Chondrocyte (in vitro differentiated cells): Measurements from ENCODE around the gene PLK2. TPM values are rescaled to one million over a fixed set of nuclear protein-coding genes. Genes with fewer than 3 reads are reported as not detected.
A peak's percentile ranks its signal among the peaks of the same experiment; 100 is the strongest.

ENCODE experiments used
- DNase-seq: peaks from one replicate; pipeline ENCODE4 v3.0.0; 2021; ENCODE audit warnings: mixed read lengths, low spot score
- H3K27ac Mint-ChIP-seq: one replicate; pipeline ENCODE4 v1.8.0; 2021; ENCODE audit warnings: mild to moderate bottlenecking, moderate library complexity, mixed read lengths; ENCODE audit not compliant: unreplicated experiment
- H3K27me3 Mint-ChIP-seq: 2 replicates; pipeline ENCODE4 v1.8.0; 2021; ENCODE audit warnings: low read depth, mixed read lengths
- H3K36me3 Mint-ChIP-seq: 2 replicates; pipeline ENCODE4 v1.8.0; 2021; ENCODE audit warnings: low read depth, mixed read lengths
- H3K4me1 Mint-ChIP-seq: 2 replicates; pipeline ENCODE4 v1.8.0; 2021; ENCODE audit warnings: low read depth, mild to moderate bottlenecking, mixed read lengths
- H3K4me3 Mint-ChIP-seq: one replicate; pipeline ENCODE4 v1.8.0; 2021; ENCODE audit warnings: mild to moderate bottlenecking, moderate library complexity, mixed read lengths; ENCODE audit not compliant: unreplicated experiment
- H3K9me3 Mint-ChIP-seq: 2 replicates; pipeline ENCODE4 v1.8.0; 2021; ENCODE audit warnings: low read depth, mixed read lengths
- long read RNA-seq: library from polyadenylated mRNA; stranded (forward); transcript quantifications from one replicate; pipeline ENCODE4 v2.0.0, GENCODE V29; 2021
- total RNA-seq: library from RNA; stranded (reverse); gene quantifications from 3 replicates; pipeline ENCODE4 v1.2.1, GENCODE V29; 2021
- TF ChIP-seq, protein P1 (sequence below): fragments of 200-600 bp; sonication (generic); IDR thresholded peaks from 2 replicates; pipeline ENCODE4 v1.5.0; 2021; ENCODE audit warnings: antibody characterized with exemption, mild to moderate bottlenecking, moderate library complexity

The PLK2 gene
- total RNA-seq: 40.0 to 48.4 TPM (median 46.8 TPM) in 3 replicates
- long read RNA-seq, transcript PLK2-201 (14 exons, 2,960 nt): major isoform, 101 of 111 reads
- long read RNA-seq, partial matches to known transcripts: 1 of 111 reads
- long read RNA-seq, other reads (novel, unspliced or antisense): 9 of 111 reads

DNA sequence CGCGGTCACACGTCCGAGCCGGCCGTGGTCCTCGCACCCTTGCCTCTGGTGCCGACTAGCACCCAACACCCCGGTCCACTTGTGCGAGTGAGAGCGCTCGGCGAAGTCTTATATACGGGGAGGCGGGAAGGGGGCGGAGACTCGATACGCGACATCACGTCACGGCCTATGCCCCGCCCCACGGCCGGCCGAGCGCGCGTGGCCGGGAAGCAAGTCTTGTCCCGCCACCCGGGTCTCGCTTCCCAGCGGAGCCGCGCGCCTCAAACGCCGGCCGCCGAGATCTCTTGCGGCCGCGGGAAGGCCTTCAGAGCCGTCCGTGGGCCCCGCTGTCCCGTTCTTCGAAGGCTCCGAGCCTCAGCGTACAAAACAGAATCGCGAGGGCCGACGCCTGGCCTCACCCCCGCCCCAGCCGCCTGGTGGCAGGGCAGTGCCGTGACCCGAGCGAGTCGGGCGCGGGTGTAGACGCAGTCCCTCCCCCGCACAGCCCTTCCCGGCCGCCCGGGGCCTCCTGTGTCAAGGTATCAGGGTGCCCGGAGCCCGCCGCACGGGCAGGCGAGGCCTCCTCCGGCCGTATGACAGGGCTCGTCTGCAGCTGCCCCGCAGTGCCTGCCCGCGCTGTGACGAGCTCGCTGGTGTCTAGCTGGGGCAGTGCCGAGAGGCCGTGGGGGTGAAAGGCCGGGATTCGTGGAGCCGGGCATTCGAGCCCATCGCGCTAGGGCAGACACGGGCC is at the start of gene PLK2:
Gene PLK2 (minus strand): TSS at position 85 of the 730 bp plus-strand sequence. CDS start 127 bp downstream, outside the sequence.
- TF ChIP-seq, protein P1, sequence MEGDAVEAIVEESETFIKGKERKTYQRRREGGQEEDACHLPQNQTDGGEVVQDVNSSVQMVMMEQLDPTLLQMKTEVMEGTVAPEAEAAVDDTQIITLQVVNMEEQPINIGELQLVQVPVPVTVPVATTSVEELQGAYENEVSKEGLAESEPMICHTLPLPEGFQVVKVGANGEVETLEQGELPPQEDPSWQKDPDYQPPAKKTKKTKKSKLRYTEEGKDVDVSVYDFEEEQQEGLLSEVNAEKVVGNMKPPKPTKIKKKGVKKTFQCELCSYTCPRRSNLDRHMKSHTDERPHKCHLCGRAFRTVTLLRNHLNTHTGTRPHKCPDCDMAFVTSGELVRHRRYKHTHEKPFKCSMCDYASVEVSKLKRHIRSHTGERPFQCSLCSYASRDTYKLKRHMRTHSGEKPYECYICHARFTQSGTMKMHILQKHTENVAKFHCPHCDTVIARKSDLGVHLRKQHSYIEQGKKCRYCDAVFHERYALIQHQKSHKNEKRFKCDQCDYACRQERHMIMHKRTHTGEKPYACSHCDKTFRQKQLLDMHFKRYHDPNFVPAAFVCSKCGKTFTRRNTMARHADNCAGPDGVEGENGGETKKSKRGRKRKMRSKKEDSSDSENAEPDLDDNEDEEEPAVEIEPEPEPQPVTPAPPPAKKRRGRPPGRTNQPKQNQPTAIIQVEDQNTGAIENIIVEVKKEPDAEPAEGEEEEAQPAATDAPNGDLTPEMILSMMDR: no peak
- H3K9me3 Mint-ChIP-seq: no peaks in the 10 kb centered on the region
- no peaks in the 10 kb centered on the region for H3K27me3 Mint-ChIP-seq
- peak; percentile 97 for DNase-seq
- peak within 1 kb of the TSS; percentile 84 for H3K4me3 Mint-ChIP-seq
- H3K27ac Mint-ChIP-seq: peak within 1 kb of the TSS; percentile 91
- peaks cover 48% of the 10 kb centered on the region for H3K4me1 Mint-ChIP-seq
- H3K36me3 Mint-ChIP-seq: peaks cover 25% of the 10 kb centered on the region

GRCh38 chr5:58507715-58508114 is 47.8 kb upstream of the PLK2 start:
- Mint-ChIP-seq H3K27ac (no peak overlapping the region), H3K4me1 (peaks cover 7% of the 10 kb centered on the region), H3K4me3 (no peak overlapping the region), H3K27me3 (peaks cover 21% of the 10 kb centered on the region), H3K9me3 (peaks cover 3% of the 10 kb centered on the region), H3K36me3 (no peaks in the 10 kb centered on the region)
- DNase-seq: no peak
- TF ChIP-seq, protein P1: no peak

- no peak overlapping the region for H3K27ac Mint-ChIP-seq
- no peak for DNase-seq
- peaks cover 20% of the 10 kb centered on the region for H3K27me3 Mint-ChIP-seq
- peaks cover 7% of the 10 kb centered on the region for H3K4me1 Mint-ChIP-seq
- H3K4me3 Mint-ChIP-seq: no peak overlapping the region
- TF ChIP-seq, protein P1: no peak
- H3K36me3 Mint-ChIP-seq: no peaks in the 10 kb centered on the region
- H3K9me3 Mint-ChIP-seq: no peaks in the 10 kb centered on the region
Observed at GRCh38 chr5:58505971-58506640, 46.2 kb upstream of the PLK2 start.

DNA sequence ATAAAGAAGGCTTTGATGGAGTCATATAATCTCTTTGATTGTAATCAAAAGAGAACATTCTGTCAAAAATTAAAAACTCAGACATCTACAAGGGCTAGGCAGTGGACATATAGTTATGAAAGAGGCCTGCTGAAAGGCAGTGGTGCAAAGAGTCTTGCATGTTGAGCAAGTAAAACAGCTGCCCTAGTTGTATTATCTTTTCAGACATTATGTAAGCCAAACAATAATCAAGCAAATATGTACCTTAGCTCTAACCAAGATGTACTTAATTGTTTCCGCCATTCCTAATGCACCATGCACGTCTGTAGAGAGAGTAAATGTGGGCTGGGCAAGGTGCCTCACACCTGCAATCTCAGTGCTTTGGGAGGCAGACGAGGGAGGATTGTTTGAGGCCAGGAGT is 45.6 kb upstream of the PLK2 start:
- Mint-ChIP-seq H3K27me3 (peaks cover 17% of the 10 kb centered on the region), H3K27ac (no peak overlapping the region), H3K4me1 (peaks cover 7% of the 10 kb centered on the region), H3K9me3 (no peaks in the 10 kb centered on the region), H3K36me3 (no peaks in the 10 kb centered on the region), H3K4me3 (no peak overlapping the region)
- TF ChIP-seq, protein P1: no peak
- DNase-seq: no peak

GRCh38 chr5:58504766-58505165 is 44.9 kb upstream of the PLK2 start:
- DNase-seq: no peak
- Mint-ChIP-seq H3K27me3 (peaks cover 16% of the 10 kb centered on the region), H3K9me3 (no peaks in the 10 kb centered on the region), H3K4me3 (no peak overlapping the region), H3K27ac (no peak overlapping the region), H3K36me3 (no peaks in the 10 kb centered on the region), H3K4me1 (peaks cover 7% of the 10 kb centered on the region)
- TF ChIP-seq, protein P1: no peak
